SH-SY5Y (cell line): ENCODE results near the gene NT5C1B.

Experiments used
- GATA2 ChIP-seq: IDR thresholded peaks from 2 replicates; pipeline ENCODE4 v1.6.1; 2011; ENCODE audit warnings: mild to moderate bottlenecking, low read depth, low read length
- GATA3 ChIP-seq: IDR thresholded peaks from 2 replicates; pipeline ENCODE4 v1.6.1; 2011; ENCODE audit warnings: low read depth, mild to moderate bottlenecking, low read length, moderate library complexity

DNA sequence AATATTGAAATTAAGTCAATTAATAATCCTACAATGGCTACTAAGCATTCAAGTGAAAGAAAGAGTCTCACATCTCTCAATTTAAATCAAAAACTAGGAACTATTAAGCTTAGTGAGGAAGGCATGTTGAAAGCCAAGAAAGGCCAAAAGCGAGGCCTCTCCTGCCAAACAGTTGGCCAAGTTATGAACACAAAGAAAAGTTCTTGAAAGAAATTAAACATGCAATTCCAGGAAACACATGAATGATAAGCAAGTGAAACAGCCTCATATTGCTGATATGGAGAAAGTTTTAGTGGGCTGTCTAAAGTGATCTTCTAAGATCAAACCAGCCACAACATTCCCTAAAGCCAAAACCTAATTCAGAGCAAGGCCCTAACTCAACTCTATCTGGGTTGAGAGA lies 40.7 kb downstream of the NT5C1B start:
- TF ChIP-seq GATA2 (no peak), GATA3 (no peak)
